NCI-H2196 (cell line): ENCODE data around the gene S1PR1.
"Not testable (repeated sequence)": the region's sequence is repeated elsewhere in the genome, so short reads cannot be mapped to it uniquely, and the experiment has no call there.

Source experiments
- DNase-seq: peaks from one replicate; lab custom pipeline; 2025; ENCODE audit not compliant: unreplicated experiment; lab: John Stamatoyannopoulos, UW

Gene S1PR1

DNA sequence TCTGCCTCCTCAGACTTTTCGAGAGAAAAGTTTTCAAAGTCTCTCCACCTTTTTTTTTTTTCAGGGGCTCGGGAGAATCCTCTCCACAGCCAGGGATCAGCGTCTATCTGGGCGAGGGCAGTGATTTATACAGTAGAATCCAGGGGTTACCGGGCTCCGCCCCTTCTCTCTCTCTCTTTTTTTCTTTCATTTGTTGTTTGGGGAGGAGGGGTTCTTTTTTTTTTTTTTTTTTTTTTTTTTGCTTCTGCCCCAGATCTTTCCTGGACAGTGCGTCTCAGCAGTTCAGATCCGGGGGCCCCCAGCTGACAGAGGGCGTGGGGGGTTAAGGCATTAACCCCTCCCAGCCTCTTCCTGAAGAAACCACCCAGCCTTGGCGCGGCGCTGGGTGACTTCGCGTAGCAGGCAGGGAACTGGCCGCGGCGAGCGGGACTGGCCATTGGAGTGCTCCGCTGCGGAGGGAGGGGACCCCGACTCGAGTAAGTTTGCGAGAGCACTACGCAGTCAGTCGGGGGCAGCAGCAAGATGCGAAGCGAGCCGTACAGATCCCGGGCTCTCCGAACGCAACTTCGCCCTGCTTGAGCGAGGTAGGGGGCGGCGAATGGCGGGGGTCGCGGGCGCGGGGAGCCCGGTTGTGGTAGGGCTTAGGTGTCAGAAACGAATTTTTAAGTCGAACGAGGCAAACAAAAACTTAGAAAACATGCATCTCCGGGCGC lies at the start of gene S1PR1:
TSS of gene S1PR1 (plus strand) at position 504 of the 713 bp plus-strand sequence. CDS start 1,966 bp downstream, outside the sequence.
- DNase-seq: no peak

DNA sequence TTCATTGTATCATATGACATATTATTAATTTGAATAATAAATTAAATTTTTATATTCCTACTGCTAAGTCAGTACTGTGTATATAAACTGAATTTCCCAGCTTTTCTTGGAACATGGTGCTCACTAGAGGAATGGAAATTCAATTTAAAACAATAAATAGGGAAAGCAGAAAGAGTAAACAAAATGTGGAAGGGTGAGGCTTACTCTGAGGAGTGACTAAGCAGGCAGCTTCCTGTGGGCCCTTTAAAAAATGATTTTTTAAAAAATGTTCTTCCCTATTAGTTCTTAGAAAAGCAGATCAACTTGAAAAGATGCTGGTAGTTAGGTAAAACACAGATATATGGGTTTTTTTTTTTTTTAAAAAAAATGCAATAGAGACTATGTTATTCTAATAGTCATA lies 49.5 kb upstream of the S1PR1 start:
- DNase-seq: no peak

DNA sequence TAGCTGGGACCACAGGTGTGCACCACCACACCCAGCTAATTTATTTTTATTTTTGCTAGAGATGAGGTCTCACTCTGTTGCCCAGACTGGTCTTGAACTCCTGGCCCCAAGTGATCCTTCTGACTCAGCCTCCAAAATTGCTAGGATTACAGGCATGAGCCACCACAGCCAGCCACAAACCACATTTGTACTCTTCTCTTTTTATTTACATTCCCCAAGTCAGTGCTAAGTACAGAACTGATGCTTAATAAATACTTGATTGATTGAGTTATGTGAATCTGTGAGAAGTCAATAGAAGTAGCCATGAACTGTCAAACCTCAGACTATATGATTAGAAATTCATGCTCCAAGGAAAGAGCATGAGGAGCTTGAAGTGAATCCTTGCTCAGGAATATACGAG lies 48.5 kb upstream of the S1PR1 start:
- DNase-seq: no peak

DNA sequence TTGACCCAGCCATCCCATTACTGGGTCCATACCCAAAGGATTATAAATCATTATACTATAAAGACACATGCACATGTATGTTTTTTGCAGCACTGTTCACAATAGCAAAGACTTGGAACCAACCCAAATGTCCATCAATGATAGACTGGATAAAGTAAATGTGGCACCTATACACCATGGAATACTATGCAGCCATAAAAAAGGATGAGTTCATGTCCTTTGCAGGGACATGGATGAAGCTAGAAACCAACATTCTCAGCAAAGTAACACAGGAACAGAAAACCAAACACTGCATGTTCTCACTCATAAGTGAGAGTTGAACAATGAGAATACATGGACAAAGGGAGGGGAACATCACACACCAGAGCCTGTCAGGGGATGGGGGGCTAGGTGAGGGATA lies 47.9 kb upstream of the S1PR1 start:
- DNase-seq: not testable (repeated sequence)

DNA sequence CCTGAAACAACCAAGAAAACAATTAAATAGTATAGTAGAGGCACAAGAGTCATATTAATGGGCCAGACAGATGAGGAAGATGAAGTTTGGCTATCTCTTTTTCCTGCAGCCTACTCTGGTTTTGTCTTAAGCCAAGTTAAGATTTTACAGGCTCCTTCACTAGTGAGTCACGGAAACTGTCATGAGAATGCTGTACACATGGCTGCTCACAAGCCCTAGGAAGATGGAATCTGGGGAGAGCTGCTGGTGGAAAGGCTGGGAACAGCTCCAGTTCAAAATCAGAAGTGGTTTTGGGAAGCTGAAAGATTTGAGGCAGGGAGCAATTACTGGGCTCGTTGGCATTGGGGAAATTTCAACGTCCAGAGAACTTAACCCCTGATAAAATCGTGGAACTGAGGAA lies 46.4 kb upstream of the S1PR1 start:
- DNase-seq: no peak

DNA sequence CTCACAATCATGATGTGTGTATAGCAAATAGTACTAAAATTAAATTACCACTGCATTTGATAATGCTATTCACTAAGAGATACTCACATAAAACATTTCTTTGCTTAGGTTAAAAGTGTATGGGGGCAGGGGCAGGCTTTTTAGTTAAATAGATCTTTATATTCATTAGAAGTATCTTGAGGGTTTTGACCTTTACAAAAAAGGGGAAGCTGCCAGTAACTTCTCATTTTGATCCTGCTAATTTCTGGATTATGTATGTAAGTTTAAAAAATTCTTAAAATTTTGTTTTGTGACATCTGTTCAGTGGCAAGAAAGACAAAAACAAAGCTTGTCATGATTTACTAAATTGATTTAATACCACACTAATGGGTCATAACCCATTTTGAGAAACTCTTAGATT lies 45.8 kb upstream of the S1PR1 start:
- no peak for DNase-seq

DNA sequence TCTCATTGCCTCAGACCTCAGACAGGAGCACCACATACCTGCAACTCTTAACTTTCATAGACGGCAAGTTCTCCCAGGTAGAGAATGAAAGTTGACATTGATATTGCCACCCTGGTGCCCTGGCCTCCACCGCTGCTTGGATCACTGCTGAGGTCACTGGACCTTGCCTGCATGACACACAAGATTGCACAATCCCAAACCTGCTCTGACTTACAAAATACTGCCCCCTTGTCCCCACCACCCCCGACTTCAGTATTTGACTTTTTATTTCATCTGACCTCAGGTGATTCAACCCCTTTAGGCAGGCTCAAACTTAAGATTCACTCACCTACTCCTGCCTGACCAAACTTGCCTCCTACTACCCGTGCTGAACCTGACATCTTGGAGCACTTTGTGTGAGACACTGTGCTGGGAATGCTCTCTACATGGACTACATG lies 43.1 kb upstream of the S1PR1 start:
- DNase-seq: no peak

DNA sequence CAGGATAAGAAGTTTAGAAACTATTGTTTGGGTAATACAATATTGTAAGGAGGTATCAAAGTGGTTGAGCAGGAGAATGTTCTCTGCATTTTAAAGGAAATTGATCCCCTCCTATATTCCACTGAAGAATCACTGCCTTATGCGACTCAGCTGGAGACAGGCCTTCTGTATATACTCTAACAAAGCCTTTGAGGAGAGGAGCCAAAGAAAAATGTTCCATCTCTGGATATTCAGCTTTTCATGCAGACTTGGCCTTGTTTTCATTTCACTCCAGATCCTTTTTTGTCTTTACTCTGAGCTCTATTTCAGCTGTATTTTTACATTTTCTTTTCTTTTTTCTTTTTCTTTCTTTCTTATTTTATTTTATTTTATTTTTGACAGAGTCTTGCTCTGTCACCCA lies 42.1 kb upstream of the S1PR1 start:
- DNase-seq: no peak

DNA sequence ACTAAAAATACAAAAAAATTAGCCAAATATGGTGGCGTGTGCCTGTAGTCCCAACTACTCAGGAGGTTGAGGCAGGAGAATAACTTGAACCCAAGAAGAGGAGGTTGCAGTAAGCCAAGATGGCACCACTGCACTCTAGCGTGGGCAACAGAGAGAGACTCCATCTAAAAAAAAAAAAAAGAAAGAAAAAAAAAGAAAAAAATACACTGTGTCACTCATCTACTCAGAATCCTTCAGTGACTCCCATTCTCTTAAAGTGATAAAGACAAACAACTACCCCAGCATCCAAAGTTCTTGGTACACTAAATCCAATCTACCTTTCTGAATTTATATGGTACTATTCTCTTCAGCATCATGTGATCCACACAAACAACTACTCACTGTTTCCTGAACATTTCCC lies 40.2 kb upstream of the S1PR1 start:
- no peak for DNase-seq

DNA sequence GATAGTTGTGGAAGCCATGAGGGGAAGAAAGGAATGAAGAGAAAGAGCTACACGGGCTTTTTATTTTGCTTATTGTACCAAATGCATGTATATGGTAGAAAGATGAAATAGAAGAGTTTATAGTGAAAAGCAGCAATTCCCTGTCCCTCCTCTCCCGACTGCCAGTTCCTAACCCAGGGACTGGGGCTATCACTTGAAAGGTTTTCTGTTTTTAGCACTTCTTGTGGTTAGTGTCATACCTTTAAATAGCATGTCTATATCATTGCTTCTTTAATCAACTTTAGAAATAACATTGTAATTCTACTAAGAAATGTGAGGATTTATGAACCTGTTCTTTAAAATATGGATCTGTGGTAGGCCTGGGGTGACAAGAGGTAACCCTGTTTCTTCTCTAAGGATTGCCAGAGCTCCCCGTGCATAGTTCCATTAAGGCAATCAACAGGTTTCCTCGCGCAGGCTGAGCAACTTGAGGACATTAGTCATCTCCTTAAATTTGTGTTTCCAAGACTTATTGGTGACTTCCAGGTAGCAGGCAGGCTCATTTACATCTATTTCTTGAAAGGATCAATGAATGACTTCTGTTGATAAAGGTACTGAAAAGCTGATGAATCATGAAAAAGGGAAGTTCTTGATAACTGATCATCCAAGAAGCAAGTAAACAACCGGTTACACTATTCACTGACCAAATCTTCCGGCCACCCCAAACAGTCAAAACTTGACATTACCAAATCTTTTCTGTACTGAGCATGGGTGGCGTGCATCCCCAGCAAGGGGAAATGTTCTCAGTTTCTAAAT lies 37.8 kb upstream of the S1PR1 start:
- DNase-seq: no peak

DNA sequence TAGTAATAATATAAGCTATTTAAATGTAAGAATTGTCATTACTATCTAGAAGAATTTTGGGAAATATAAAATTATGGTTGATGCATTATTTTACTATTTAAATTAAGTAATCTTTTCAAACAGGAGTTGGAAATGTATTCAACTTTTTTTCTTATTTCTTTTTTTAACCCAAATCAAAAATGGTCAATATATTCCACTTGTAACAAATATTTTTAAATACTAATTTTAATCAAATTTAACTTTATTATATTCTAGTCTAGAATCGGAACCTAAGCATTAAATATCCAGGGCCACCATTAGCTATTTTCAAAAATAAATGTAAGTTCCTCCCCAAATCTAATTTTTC lies 37.2 kb upstream of the S1PR1 start:
- DNase-seq: no peak

DNA sequence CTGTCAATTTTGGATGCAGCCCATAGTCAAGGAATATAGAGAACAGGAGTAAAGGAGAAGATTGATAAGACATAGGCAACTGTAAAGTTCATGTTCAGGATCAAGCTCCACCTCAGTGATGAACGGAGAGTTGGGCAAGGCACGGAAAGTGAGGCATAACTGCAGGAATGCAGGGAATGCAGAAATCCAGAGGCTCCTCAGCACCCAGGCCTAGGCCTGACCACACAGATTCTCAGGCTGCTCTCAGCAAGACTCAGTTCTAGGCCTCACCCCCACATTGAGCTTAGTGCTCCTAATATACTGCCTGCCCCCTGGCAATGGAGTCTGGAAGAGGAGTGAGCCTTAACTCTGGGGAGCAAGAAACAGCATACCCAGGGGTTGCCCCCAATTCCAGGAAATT lies 36.3 kb upstream of the S1PR1 start:
- DNase-seq: no peak

DNA sequence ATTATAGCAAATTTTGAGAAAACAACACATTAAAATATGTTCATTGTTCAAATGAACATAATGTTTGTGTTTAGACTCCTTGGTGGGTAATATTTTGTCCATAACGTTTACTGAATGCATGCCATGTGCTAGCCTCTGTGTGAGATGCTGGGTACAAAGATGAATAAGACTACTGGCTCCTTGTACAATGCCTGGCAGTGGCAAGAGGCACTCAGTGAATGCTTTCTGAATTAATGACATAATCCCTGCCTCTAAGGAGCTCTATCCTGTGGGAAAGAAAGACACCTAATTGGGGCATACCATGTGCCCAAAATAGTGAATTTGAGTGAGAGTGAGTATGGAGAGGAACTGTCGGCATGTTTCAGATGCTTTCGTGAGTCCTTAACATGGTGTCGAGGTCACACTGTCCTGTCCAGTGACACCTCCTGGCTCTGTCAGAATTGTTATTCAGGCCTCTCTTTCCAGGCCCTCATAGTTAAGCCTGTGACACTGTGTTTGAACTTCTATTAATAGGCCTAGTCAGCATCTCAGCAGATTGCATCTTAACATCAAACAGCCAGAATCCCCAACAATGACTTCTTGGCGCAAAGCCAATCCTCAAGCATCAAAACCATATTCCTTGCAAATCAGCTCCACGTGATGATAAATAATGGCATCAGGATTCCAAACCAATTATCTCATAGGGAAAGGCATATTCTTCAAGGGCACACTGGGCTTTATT lies 32.8 kb upstream of the S1PR1 start:
- no peak for DNase-seq

DNA sequence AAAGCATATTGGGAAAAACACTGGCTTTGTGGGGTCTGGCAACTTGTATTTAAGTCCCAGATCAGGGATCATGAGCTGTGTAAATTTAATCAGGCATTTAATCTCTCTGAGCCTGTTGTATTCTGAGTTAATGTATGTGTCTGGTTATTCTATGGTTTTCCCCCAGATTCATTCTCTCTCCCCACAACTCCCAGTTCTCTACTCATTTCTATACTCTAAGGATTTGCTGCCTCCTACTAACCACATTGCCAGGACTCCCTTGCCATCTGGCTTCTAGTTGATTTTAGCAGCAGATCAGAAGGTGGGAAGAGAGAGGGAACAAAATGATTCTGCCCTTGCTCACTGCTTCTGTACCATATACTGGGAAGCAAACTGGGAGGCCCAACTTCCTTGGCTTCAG lies 31.4 kb upstream of the S1PR1 start:
- no peak for DNase-seq

DNA sequence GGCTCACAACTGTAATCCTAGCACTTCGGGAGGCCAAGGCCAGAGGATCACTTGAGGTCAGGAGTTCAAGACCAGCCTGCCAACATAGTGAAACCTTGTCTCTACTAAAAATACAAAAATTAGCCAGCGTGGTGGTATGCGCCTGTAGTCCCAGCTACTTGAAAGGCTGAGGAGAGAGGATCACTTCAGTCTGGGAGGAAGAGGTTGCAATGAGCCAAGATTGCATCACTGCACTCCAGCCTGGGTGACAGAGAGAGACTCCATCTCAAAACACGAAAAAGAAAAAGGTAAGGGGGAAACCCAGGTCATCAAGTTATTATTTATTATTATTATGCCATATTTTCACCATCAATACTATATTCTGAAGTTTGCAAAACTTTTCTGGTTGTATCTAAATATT lies 30.7 kb upstream of the S1PR1 start:
- DNase-seq: not testable (repeated sequence)

DNA sequence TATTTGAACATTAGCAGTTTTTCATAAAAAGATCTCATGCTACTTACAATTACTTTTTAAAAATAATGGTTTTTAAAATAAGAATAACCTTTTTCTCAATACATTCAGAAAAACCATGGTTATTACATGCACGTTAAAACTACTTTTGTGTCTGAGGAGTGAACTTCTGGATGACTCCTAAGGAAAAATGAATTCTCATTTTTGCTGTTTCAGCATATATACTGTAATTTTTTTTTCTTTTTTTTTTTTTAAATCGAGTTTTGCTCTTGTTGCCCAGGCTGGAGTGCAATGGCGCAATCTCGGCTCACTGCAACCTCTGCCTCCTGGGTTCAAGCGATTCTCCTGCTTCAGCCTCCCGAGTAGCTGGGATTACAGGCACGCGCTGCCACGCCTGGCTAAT lies 29.5 kb upstream of the S1PR1 start:
- not testable (repeated sequence) for DNase-seq

DNA sequence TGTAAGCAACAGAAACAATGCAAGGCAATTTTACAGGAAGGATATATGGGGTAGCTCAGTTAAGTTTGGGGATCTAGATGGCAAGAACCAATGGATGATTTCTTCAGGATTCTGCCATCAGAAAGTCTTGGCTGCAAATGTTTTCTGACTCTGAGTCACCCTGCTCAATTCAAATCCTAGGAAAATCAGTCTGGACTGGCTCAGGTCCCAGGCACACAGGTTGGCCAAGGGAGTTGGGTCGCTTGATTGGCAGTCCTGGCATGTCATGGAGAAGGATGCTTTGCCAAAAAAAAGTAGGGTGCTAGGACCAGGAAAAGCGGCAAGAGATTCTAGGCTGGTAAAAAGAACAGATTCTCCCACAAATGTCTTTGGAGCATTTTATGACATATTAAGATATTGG lies 28.9 kb upstream of the S1PR1 start:
- no peak for DNase-seq

DNA sequence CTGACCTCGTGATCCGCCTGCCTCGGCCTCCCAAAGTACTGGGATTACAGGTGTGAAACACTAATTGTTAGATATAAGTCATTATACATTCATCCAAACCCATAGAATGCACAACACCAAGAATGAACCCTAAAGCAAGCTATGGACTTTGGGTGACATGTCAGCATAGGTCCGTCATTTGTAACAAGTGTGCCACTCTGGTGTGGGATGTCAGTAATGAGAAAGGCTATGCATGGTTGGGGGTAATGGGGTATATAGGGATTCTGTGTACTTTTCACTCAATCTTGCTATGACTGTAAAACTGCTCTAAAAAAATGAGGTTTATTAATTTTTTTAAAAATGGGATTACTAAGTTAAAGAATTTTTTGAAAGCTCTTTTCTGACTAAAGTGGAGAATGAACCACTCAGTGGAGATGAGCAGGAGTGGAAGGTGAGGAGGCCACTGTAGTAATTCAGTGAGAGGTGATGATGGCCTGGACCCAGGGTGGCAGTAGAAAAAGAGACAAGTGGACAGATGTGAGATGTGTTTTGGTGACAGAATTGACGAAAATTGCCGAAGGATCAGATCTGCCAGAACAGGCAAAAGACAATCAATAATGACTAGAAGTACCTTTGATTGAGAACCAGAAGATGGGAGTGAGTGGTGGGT lies 21.3 kb upstream of the S1PR1 start:
- DNase-seq: no peak

DNA sequence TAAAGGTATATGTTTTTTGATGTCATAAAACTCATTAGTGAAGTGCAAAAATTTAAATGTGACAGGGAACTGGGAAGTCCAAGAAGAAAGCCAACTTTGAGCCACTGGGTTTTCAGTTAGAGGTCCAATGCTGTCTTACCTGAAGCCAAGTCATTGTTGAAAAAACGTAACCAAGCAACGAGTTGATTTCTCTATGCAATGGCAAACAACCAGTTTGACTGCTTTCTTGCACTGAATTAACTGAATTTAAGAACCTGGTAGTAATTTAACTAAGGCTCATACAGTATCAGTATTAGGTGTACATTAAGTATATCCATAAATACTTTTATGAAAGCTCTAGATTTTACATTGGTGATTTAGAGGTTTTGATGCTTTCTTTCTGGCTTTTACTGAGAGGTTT lies 20.2 kb upstream of the S1PR1 start:
- DNase-seq: no peak

DNA sequence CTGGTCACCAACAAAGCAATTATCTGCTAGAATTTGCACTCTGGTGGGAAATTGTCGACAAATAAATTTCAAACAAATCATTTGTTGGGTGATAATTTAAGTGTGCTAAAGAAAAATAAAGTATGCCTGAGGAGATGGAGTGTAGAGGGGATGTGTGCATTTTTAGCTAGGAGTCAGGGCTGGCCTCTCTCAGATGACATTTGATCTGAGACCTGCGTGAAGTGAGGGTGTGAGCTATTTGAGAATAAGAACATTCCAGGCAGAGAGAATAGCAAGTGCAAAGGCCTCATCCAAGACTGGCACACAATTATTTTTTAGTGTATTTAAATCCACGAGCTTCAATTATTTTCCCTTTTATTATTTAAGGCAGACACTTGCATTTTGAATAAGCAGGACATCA lies 19.7 kb upstream of the S1PR1 start:
- no peak for DNase-seq

DNA sequence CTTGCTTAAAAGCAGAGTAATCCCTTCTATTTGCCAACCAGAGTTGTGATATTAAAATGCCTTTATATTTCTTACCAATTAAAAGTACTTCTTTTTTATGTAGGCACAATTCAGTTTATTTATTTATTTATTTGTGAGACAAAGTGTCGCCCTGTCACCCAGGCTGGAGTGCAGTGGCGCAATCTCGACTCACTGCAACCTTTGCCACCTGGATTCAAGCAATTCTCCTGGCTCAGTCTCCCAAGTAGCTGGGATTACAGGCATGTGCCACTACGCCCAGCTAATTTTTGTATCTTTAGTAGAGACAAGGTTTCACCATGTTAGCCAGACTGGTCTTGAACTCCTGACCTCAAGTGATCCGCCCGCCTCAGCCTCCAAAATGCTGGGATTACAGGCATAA lies 17.9 kb upstream of the S1PR1 start:
- not testable (repeated sequence) for DNase-seq
